DND-41 (cell line): ENCODE measurements around the gene STAMBPL1.

ENCODE experiments used
- CTCF ChIP-seq: IDR thresholded peaks from 2 replicates; pipeline ENCODE4 v1.5.1; 2012; ENCODE audit warnings: borderline replicate concordance, low read length, moderate library complexity, mild to moderate bottlenecking; ENCODE audit not compliant: poor library complexity, severe bottlenecking; ENCODE audit errors: extremely low read depth
- EZH2 ChIP-seq: IDR thresholded peaks from 3 replicates; pipeline ENCODE4 v1.6.1; 2012; ENCODE audit warnings: borderline replicate concordance, low read depth, mild to moderate bottlenecking, moderate library complexity, low read length, inconsistent platforms; ENCODE audit not compliant: severe bottlenecking

GRCh38 chr10:88918191-88918905 is 38.3 kb downstream of the STAMBPL1 start:
- TF ChIP-seq CTCF (no peak), EZH2 (no peak)
